Rectal smooth muscle tissue (tissue), 1 donor: Measurements from ENCODE around the gene TRAPPC6A.

ENCODE experiments used
- H3K27ac ChIP-seq: one replicate; pipeline ENCODE4 v1.7.0; 2013; ENCODE audit warnings: low read depth, low read length, inconsistent platforms
- H3K27me3 ChIP-seq: one replicate; pipeline ENCODE4 v1.7.0; 2013; ENCODE audit warnings: low read length; ENCODE audit not compliant: control insufficient read depth, insufficient read depth
- H3K36me3 ChIP-seq: one replicate; pipeline ENCODE4 v1.7.0; 2013; ENCODE audit warnings: low read length; ENCODE audit not compliant: control insufficient read depth, insufficient read depth
- H3K4me1 ChIP-seq: one replicate; pipeline ENCODE4 v1.7.0; 2013; ENCODE audit warnings: low read length; ENCODE audit not compliant: control insufficient read depth, insufficient read depth
- H3K4me3 ChIP-seq: one replicate; pipeline ENCODE4 v1.7.0; 2013; ENCODE audit warnings: low read length
- H3K9ac ChIP-seq: one replicate; pipeline ENCODE4 v1.7.0; 2013; ENCODE audit warnings: low read length

TRAPPC6A gene

GRCh38 chr19:45168767-45169351 lies 9.2 kb downstream of the TRAPPC6A start:
- Histone ChIP-seq H3K4me3 (no peak overlapping the region), H3K27ac (no peak overlapping the region), H3K36me3 (no peaks in the 10 kb centered on the region), H3K4me1 (no peaks in the 10 kb centered on the region), H3K9ac (no peak overlapping the region), H3K27me3 (no peaks in the 10 kb centered on the region)

- H3K36me3 ChIP-seq: no peaks in the 10 kb centered on the region
- no peaks in the 10 kb centered on the region for H3K27me3 ChIP-seq
- H3K9ac ChIP-seq: no peak overlapping the region
- H3K4me1 ChIP-seq: no peaks in the 10 kb centered on the region
- no peak overlapping the region for H3K4me3 ChIP-seq
- H3K27ac ChIP-seq: no peak overlapping the region
Observed at GRCh38 chr19:45166723-45167252, 11.2 kb downstream of the TRAPPC6A start.

GRCh38 chr19:45164577-45165335 lies 13.3 kb downstream of the TRAPPC6A start:
- Histone ChIP-seq H3K27me3 (peaks cover 8% of the 10 kb centered on the region), H3K4me1 (no peaks in the 10 kb centered on the region), H3K27ac (no peak overlapping the region), H3K4me3 (no peak overlapping the region), H3K36me3 (no peaks in the 10 kb centered on the region), H3K9ac (no peak overlapping the region)

GRCh38 chr19:45163751-45164460 lies 14.1 kb downstream of the TRAPPC6A start:
- H3K36me3 ChIP-seq: no peaks in the 10 kb centered on the region
- H3K4me1 ChIP-seq: no peaks in the 10 kb centered on the region
- H3K27me3 ChIP-seq: peaks cover 11% of the 10 kb centered on the region
- no peak overlapping the region for H3K27ac ChIP-seq
- H3K9ac ChIP-seq: no peak overlapping the region
- H3K4me3 ChIP-seq: no peak overlapping the region

GRCh38 chr19:45163156-45163555 lies 14.9 kb downstream of the TRAPPC6A start:
- no peaks in the 10 kb centered on the region for H3K4me1 ChIP-seq
- no peak overlapping the region for H3K4me3 ChIP-seq
- H3K27ac ChIP-seq: no peak overlapping the region
- peaks cover 13% of the 10 kb centered on the region for H3K27me3 ChIP-seq
- no peaks in the 10 kb centered on the region for H3K36me3 ChIP-seq
- H3K9ac ChIP-seq: no peak overlapping the region

GRCh38 chr19:45162608-45163143 lies 15.4 kb downstream of the TRAPPC6A start:
- no peaks in the 10 kb centered on the region for H3K4me1 ChIP-seq
- H3K27me3 ChIP-seq: peaks cover 16% of the 10 kb centered on the region
- no peak overlapping the region for H3K9ac ChIP-seq
- no peaks in the 10 kb centered on the region for H3K36me3 ChIP-seq
- H3K4me3 ChIP-seq: no peak overlapping the region
- no peak overlapping the region for H3K27ac ChIP-seq

DNA sequence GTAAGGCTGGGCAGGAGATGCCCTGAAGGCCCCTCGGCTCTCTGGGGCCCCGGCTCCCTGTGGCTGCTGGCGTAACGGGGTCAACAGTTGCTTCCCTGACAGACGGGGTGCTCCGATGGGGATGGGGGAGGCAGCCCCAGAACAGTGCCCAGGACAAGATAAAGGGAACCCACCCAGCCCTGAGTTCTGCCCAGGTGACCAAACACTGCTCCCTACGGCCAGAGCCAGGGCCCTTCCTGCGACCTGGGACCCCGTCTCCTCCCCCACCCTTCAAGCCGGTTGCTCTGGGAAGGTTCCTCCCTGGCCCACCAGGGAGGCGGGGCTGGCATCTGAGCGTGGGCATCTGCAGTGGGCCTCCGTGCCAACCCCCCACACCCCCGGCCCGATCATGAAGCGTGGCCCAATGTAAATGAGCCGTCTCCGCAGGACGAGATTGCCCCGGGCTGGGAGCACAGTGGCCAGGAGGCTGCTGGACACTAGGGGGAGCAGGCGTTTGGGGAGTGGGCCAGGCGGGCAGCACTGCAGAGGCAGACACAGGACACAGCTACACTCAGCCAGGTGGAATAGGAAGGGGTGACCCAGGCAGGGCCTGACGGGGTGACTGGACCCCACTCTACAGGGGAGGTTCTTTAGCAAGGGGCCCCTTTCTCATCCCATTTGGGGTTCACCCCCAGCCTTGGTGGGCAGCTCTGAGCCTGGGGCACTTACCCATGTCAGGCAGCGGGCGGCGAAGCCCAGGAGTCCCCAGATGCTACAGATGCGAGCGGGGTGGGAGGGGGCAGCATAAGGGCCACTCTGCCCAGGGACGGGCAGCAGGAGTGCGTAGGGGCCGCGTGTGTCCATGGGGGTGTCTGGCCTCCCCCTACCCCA lies 16.1 kb downstream of the TRAPPC6A start:
- H3K27ac ChIP-seq: no peak overlapping the region
- H3K36me3 ChIP-seq: no peaks in the 10 kb centered on the region
- H3K27me3 ChIP-seq: peaks cover 16% of the 10 kb centered on the region
- no peak overlapping the region for H3K4me3 ChIP-seq
- no peaks in the 10 kb centered on the region for H3K4me1 ChIP-seq
- no peak overlapping the region for H3K9ac ChIP-seq

- Histone ChIP-seq H3K27ac (no peak within 1 kb of the TSS), H3K36me3 (no peaks in the 10 kb centered on the region), H3K4me3 (no peak within 1 kb of the TSS), H3K9ac (no peak within 1 kb of the TSS), H3K4me1 (no peaks in the 10 kb centered on the region), H3K27me3 (peaks cover 16% of the 10 kb centered on the region)
Observed at GRCh38 chr19:45160870-45161737, 16.9 kb downstream of the TRAPPC6A start, which contains the start of gene NKPD1. Gene NKPD1 (minus strand): TSS chr19:45160982. CDS start chr19:45160150, 832 bp downstream.

DNA sequence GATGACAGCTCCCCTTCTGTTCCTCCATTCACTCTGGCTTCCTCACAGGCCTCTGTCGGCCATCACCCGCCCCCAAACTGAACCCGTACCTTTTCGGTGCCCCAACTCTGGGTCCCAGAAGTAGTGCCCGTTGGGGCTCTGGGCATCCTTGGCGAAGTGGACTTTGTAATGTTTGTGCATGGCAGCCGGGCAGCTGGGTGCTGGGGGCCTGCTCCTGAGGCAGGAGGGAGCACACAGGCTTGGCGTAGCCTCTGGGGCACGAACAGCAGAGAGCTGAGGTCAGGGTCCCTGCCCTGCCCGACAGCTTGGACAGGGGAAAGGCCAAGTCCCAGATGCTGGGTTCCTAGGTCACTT lies 18.1 kb downstream of the TRAPPC6A start:
- H3K27me3 ChIP-seq: peaks cover 16% of the 10 kb centered on the region
- H3K4me3 ChIP-seq: no peak overlapping the region
- no peaks in the 10 kb centered on the region for H3K36me3 ChIP-seq
- no peak overlapping the region for H3K9ac ChIP-seq
- no peaks in the 10 kb centered on the region for H3K4me1 ChIP-seq
- no peak overlapping the region for H3K27ac ChIP-seq

GRCh38 chr19:45159210-45159970 lies 18.6 kb downstream of the TRAPPC6A start:
- peaks cover 17% of the 10 kb centered on the region for H3K27me3 ChIP-seq
- H3K9ac ChIP-seq: no peak overlapping the region

More at GRCh38 chr19:45159210-45159970, 18.6 kb downstream of the TRAPPC6A start:
- H3K36me3 ChIP-seq: no peaks in the 10 kb centered on the region
- no peak overlapping the region for H3K4me3 ChIP-seq
- H3K4me1 ChIP-seq: no peaks in the 10 kb centered on the region
- no peak overlapping the region for H3K27ac ChIP-seq
